ENCODE results near the gene SNPH.
"Not testable (repeated sequence)": the region's sequence is repeated elsewhere in the genome, so short reads cannot be mapped to it uniquely, and the experiment has no call there.

Gene SNPH

GRCh38 chr20:1338801-1339200 is 72.7 kb downstream of the SNPH start:
- no peak for DNase-seq (ENCODE audit: low spot score)

GRCh38 chr20:1341561-1342265 is 75.6 kb downstream of the SNPH start:
- DNase-seq (ENCODE audit: low spot score): no peak

- DNase-seq (ENCODE audit: low spot score): not testable (repeated sequence)
These were observed 77.5 kb downstream of the SNPH start for GRCh38 chr20:1343446-1344124.

- DNase-seq (ENCODE audit: low spot score): no peak
These were observed 79.1 kb downstream of the SNPH start for GRCh38 chr20:1345030-1345755.

DNA sequence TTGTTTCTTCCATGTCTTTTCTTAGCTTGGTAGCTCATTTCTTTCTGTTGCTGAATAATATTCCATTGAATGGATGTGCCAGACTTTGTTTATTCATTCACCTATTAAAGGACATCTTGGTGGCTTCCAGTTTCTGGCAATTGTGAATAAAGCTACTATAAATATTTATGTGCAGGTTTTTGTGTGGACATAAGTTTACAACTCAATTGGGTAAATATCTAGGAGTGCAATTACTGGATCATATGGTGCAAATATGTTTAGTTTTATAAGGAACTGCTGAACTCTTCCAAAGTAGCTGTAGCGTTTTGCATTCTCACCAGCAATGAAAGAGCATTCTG is 79.6 kb downstream of the SNPH start:
- no peak for DNase-seq (ENCODE audit: low spot score)

- DNase-seq (ENCODE audit: low spot score): no peak
These were observed 80.3 kb downstream of the SNPH start for GRCh38 chr20:1346315-1346969.

DNA sequence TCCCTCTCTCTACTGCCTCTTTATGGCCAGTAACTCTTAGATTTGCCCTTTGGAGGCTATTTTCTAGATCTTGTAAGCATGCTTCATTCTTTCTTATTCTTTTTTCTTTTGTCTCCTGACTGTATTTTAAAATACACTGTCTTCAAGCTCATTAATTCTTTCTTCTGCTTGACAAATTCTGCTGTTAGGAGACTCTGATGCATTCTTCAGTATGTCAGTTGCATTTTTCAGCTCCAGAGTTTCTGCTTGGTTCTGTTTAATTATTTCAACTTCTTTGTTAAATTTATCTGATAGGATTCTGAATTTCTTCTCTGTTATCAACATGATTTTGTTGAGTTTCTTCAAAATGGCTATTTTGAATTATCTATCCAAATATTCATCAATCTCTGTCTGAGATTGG is 87.9 kb downstream of the SNPH start:
- DNase-seq (ENCODE audit: low spot score): no peak

- DNase-seq (ENCODE audit: low spot score): no peak
These were observed 92.0 kb downstream of the SNPH start for GRCh38 chr20:1357921-1358671.

All from SW480 (cell line).